NCI-H2107 treated with DMSO at 0.1 percent for 48 hours (cell line): ENCODE data around the gene RTN3.
"Not testable (repeated sequence)": the region's sequence is repeated elsewhere in the genome, so short reads cannot be mapped to it uniquely, and the experiment has no call there.

Experiments used
- DNase-seq: peaks from one replicate; lab custom pipeline; 2025; ENCODE audit not compliant: unreplicated experiment; lab: John Stamatoyannopoulos, UW

RTN3 gene, protein sequence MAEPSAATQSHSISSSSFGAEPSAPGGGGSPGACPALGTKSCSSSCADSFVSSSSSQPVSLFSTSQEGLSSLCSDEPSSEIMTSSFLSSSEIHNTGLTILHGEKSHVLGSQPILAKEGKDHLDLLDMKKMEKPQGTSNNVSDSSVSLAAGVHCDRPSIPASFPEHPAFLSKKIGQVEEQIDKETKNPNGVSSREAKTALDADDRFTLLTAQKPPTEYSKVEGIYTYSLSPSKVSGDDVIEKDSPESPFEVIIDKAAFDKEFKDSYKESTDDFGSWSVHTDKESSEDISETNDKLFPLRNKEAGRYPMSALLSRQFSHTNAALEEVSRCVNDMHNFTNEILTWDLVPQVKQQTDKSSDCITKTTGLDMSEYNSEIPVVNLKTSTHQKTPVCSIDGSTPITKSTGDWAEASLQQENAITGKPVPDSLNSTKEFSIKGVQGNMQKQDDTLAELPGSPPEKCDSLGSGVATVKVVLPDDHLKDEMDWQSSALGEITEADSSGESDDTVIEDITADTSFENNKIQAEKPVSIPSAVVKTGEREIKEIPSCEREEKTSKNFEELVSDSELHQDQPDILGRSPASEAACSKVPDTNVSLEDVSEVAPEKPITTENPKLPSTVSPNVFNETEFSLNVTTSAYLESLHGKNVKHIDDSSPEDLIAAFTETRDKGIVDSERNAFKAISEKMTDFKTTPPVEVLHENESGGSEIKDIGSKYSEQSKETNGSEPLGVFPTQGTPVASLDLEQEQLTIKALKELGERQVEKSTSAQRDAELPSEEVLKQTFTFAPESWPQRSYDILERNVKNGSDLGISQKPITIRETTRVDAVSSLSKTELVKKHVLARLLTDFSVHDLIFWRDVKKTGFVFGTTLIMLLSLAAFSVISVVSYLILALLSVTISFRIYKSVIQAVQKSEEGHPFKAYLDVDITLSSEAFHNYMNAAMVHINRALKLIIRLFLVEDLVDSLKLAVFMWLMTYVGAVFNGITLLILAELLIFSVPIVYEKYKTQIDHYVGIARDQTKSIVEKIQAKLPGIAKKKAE

DNA sequence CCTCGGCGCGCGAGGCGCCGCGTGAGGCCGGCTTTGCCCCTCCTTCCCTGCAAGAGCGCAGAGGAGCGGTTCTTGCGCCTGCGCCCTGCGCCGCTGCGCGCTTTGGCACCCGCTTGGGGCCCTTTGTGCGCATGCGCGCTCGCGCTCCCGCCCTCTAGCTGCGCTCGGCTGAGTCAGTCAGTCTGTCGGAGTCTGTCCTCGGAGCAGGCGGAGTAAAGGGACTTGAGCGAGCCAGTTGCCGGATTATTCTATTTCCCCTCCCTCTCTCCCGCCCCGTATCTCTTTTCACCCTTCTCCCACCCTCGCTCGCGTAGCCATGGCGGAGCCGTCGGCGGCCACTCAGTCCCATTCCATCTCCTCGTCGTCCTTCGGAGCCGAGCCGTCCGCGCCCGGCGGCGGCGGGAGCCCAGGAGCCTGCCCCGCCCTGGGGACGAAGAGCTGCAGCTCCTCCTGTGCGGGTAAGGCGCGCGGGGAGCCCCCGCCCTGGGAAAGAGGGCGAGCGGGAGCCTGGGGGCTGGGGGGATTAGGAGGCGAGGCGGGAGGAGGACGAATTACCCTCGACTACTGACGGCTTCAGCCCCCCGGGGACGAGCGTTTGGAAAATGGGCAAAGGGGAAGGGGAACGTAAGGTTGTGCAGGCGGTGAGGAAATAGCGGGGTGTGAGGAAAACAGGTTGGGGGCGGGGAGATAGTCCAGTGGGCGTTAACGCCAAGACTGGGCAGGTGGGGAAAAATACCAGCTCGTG is at the start of gene RTN3:
RTN3 (plus strand) TSS at position 180 of the 745 bp plus-strand sequence; CDS start at position 317, 137 bp downstream.
- DNase-seq = peak; percentile 80

DNA sequence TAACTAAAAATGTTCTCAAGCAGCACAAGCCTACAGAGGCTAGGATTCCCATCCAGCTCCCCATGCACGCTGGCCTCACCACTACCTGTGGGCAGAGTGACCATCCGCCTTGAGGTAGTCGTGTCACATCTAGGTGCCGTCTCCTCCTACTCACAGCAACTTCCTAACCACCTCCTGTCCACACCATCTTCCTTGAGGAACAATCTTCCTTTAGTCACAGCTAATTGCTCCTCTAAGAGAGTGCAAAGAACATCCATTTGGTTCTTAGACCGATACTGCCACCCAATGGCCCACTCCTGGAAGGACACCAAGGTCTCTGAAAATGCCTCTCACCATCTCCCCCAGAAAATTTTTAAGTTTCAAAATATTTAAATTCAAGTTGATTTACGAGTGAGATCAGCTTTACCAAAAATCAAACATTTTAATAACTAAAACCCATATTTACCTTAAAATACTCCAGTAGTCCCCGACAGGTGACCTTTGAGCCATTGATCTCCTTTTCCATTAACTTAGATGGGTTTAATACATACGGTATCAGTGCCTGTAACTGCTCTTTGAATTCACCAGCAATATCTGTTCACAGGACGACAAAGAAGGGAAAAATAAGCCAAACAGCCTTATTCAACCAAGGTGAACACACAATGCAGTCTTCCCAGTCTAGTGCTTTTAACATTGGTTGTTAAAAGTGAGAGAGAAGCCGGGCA is 45.4 kb upstream of the RTN3 start:
- peak; percentile 45 for DNase-seq

DNA sequence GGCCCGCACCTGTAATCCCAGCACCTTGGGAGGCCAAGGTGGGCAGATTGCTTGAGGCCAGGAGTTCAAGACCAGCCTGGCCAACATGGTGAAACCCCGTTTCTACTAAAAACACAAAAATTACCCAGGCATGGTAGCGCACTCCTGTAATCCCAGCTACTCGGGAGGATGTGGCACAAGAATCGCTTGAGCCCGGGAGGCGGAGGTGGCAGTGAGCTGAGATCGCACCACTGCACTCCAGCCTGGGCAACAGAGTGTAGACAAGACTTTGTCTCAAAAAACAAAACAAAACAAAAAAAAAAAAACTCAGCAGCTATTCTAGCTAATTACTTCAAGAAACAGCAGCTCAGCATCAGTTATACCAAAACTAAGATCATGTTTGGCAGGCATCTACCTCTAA is 42.9 kb upstream of the RTN3 start:
- DNase-seq = not testable (repeated sequence)

DNA sequence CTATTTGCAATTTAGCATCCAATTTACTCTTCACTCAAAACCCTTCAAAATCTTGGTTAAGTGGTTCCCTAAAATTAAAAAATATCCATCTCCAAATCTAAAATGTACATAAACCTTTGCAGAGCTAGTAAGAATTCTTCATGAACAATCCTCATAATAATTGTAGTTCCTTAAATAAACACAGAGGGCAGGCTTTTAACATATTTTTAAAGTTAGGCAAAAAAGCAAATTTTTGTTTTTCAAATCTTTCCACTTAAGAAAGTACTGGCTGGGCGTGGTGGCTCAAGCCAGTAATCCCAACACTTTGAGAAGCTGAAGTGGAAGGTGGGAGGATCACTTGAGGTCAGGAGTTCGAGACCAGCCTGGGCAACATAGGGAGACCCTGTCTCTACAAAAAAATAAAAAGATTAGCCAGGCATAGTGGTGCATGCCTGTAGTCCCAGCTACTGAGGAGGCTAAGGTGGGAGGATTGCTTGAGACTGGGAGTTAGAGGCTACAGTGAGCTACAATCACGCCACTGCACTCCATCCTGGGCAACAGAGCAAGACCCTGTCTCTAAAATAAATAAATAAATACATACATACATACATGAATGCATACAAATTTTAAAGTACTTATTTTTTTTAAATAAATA is 42.0 kb upstream of the RTN3 start:
- no peak for DNase-seq

DNA sequence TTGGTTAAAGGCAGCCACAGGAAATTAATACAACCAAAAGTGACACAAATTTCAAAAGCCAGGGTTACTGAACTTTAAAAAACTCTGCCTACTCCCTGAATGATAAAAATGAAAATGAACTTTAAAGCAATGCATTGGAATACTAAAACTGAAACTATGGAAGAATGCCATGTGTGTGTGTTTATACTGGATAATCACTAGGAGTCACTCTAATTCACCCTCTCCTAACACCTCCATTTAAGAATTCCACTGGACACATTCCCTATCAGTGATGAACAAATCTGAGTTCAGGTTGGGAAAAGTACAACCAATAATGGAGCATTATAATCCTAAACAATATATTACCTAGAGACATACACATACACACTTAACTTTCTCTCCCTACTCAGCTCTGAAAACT is 39.6 kb upstream of the RTN3 start:
- no peak for DNase-seq

DNA sequence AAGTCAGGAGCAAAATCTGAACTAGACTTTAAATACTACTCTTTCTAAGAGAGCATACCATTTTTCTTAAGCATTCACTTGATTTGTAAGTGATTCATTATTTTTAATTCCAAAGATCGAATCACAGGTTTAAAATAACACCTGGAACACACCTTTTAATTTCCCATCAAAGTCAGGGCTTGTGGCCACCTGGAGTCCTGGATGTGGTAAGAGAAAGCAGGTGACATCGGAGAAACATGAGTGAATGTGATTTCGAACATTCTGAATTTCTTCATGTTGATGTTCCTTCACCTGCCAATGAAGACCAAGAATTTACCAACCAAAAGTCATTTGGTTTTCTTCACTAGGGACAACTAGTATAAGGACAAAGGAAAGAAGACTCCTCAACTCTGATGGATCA is 38.1 kb upstream of the RTN3 start:
- DNase-seq = no peak

DNA sequence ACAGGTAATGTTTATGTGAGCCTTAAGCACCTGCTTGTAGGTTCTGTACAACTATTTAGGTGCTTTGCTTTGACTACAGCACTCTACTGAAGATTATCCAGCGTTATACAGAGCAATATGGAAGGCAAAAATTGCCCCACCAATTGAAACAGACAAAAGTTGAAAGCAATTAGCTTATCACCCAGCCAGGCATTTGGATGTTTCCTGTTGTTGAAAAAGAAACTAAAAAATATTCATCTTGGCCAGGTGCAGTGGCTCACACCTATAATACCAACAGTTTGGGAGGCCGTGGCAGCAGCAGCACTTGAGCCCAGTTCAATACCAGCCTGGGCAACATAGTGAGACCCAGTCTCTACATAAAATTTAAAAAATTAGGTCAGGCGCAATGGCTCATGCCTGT is 28.6 kb upstream of the RTN3 start:
- DNase-seq = no peak

DNA sequence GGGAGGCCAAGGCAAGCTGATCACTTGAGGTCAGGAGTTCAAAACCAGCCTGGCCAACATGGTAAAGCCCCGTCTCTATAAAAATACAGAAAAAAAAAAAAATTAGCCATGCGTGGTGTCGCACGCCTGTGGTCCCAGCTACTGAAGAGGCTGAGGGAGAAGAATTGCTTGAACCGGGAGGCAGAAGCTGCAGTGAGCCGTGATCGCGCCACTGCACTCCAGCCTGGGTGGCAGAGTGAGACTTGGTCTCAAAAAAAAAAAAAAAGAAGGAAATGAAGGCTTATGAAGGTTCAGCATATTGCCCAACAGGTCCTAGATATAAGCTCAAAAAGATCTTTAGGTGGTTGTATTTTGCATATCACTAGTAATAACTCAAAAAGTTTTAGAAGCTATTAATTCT is 20.3 kb upstream of the RTN3 start:
- DNase-seq = no peak

DNA sequence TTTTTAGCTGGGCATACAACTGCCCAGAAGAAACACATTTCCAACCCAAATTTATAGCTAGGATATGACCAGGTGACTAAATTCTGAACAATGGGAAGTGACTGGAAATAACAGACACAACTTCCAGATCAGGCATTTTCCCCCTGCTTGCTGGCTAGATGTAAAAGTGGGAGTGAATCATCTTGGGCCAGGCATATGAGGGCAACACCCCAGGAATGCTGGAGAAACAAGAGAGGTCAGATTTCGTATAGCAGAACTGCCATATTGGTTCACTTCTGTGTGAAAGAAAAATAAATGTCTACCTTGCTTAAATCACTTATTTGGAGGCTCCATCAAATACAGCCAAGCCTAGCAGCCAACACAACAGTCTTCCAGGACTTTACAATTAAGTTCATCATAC is 17.5 kb upstream of the RTN3 start:
- DNase-seq = no peak

DNA sequence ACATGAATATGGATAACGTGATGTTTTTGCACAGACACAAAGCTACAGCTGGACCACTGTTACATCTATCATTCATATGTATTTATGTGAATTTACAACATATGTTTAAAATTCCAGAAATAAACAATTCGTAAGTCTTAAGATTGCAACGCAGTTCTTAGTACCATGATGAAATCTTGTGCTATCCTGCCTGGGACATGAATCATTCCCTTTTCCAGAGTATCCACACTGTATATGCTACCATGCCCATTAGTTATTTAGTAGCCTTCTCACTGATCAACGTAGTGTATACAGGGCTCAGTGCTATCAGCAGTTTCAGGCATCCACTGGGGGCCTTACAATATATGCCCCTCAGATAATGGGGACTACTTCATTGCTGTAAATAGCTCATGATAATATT is 14.4 kb upstream of the RTN3 start:
- DNase-seq = no peak

DNA sequence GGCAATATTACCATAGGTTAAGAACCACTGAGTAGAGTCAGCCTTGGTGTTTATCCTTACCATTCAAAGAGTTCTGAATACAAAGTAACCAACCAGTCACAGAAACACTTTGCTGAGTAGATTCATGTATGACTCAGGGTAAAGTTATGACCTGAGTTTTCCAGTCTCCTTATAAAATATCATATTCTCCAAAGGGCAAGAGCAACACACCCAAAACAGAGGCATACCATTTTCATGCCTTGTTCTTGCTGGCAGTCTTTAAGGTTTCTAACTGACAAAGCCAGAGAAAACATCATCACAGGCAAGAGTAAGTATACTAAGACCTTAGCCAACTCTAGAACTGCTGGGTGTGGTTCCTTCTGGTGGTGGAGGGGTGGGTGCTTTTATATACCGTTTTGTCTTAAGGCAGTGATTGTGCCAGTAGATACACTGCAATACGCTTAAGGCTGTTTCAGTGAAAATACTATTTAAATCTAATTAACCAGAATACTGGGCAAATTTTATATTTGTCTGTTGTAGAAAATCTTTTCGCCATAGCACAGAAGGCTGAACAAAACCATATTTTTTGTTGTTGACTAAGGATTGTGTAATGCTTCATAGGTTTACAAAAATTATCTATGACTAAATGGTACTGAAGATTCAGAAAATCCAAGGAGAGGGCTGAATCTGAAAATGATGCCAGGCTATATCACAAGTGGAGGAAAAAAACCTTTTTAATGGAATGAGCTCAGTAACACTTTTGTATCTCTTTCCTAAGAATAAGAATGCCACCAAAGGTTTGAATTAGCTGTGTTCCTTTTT is 13.1 kb upstream of the RTN3 start:
- no peak for DNase-seq

DNA sequence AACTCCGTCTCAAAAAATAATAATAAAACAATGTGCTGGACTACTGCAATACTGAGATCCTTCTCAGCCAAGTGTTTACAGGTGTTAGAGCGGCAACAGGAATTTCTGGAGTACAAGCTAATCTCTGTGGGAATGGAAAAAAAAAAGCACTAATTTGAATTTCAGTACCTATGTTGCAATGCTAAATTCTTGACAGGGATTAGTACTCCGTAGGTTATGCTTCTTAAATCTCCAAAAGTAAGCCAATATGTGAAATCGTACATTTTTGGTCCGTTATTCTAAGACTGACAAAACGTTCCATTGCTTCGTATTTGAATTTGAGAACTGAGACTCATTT is 11.2 kb upstream of the RTN3 start:
- DNase-seq = no peak

DNA sequence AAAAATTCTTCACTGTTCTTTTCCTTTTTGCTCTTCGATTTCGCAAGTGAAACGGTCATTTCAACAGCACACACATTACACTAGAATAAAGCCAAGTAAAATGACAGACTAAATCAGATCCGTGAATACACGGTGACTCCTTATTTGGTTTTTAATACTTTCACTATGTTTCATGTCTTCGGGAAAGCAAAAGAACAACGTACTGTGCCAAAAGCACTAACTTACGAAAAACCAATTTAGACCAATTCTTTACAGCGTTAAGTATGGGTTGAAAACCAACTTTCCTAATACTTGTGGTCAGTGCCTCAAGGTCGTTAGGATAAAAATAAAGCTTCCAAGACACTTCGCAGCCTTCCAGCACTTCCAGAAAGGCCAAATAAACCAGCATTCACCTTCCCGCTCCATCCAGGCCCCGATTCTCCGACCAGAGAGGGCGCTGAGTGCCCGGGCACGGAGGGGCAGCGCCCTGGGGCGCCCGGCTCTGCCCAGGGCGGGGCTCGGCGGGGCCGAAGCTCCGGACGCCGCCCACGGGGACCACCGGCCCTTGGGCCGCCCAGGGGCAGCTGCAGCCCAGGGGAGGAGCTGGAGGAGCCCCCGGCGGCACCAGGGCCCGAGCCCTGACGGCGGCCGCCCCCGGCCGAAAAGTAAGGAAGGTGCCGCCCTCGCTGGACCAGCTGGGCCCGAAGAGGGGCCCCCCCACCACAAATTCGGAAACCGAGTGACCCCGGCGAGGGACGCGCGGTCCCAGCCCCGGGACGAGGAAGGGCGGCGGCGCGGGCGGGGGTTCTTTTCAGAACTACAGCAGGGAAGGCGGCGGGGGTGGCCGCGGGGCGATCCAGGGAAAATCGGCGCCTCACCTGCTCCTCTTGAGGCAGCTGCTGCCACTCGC is 10.6 kb upstream of the RTN3 start:
- DNase-seq = no peak

DNA sequence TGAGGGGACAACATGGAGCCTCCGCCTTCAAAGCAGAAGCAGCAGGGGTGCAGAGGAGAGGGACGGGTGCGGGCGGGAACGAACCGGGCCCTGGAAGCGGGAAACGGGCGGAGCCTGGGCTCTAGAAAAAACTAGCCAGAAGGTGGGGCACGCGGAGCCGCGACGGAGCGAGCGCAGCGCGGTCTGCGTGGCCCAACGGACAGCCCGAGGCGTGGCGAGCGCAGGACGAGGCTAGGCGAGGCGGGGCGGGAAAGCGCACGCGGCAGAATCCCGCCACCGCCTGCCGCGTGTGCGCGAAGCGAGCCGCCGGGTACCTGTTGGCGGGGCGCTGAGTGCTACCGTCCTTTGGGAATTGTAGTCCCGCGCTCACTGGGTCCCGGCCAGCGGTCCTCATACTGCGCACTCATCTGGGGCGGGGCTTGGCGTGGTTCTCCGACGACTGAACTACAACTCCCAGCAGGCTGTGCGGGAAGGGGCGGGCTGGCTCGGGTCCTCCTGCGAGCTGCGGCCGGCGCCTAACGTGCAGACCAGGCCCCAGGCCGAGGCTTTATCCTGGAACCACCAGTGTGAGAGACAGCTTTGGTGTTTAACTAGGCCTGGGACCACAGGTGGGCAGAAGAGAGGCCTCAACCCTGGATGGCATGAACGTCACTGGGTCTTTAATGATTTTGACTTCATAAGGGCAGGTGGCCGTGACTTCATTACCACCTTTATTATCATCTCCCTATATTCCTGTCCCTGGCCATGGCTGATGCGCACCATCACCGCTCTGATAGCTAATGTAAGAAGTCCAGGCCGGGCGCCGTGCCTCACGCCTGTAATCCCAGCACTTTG is 9.8 kb upstream of the RTN3 start, which contains the start of gene ATL3:
ATL3 (minus strand) TSS at position 55 of the 834 bp plus-strand sequence; CDS start at position 14, 41 bp downstream.
- DNase-seq = peak; percentile 34

DNA sequence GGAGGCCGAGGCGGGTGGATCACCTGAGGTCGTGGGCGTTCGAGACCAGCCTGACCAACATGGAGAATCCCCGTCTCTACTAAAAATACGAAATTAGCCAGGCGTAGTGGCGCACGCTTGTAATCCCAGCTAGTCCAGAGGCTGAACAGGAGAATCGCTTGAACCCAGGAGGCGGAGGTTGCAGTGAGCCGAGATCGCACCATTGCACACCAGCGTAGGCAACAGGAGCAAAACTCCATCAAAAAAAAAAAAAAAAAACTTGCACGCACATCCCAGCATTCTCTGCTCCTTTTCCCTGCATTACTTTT is 9.2 kb upstream of the RTN3 start:
- no peak for DNase-seq

DNA sequence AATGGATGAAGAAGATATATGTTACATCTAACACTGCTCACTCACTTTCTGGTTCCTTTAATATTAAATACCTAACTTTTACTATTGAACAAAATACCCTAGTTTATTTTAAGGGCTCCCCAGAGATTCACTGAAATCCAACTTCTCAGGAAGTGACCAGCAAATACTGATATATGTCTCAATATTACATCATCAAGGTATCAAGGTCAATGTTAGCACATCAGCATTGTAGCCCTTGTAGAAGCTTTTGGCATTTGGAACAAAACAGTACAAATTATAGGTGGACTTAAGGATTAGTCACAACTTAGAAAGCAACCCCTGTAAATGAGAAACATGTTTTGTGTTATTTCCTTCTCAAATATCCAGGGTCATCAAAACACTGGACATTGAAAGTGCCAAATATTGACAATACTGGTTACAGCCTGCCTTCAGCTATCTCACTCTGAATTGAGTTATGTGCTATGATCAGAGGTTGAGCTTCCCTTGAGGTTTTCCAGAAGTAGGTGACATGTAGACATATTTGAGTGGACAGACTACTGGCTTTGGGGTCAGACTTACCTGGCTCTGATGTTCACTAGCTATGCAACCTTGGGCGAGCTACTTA is 8.3 kb upstream of the RTN3 start:
- DNase-seq = no peak

DNA sequence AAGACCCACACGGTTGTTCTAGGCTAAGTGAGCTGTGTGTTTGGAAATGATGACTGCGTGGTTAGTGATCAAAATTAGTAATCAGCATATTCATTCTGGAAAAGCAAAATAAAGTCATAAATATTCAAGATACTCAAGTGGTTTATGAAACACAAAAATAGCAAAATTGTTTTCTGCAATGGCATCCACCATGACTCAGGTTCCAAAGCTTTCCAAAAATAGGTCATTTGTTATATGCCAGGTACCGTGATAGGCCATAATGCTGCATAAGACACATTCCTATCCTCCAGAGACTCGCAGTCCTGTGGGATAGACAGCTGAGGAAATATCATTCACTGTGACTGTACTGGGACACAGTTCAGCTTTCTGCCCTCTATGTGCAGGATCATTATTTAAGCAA is 7.7 kb upstream of the RTN3 start:
- DNase-seq = no peak
